IPS-18c (cell line): ENCODE data around the gene FOXM1.

Experiments used
- H3K4me3 ChIP-seq: 2 replicates; pipeline ENCODE4 v1.7.0; 2013; ENCODE audit warnings: low read depth, mild to moderate bottlenecking, low read length, moderate library complexity; ENCODE audit not compliant: insufficient read depth
- H3K9me3 ChIP-seq: one replicate; pipeline ENCODE4 v1.6.1; 2013; ENCODE audit warnings: mild to moderate bottlenecking, low read length, moderate library complexity; ENCODE audit not compliant: control insufficient read depth, insufficient read depth

Gene FOXM1

DNA sequence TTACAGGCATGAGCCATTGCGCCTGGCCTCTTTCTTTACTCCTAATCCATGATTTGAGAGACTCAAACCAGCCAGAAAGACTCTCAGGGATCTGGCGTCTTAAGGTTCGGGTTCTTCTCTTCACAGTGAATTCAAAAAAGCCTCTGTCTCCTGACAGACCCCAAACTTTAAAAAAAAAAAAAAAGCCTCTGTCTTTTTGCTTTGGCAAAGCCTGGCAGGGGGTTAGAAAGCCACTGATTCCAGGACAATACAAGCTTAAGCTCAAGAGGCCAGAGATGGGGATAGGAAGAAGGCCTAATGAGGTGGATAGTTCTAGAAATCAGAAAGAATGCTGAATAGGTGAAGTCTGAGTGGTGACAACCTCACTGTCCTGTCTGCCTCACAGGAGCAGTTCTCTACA is 50.9 kb downstream of the FOXM1 start:
- Histone ChIP-seq H3K9me3 (no peaks in the 10 kb centered on the region), H3K4me3 (no peak overlapping the region)

DNA sequence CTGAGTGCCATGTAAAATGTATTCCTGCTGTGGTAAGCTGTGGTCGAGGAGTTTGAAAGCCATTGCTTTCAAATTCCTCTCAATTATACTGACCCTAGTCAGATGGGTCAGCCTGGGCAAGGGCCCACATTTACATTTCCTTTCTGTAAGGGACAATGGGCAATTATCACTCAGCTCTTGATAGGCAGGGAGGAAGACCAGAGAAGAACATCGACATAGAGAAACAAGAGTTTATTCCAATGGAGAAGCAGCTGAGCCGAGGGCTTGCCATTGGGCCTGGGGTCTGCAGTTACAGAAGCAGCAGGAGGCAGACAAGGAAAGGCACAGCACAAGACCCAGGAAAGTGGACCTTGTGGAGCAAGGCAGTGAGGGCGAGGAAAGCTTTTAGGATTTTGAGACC is 51.8 kb downstream of the FOXM1 start:
- Histone ChIP-seq H3K4me3 (no peak overlapping the region), H3K9me3 (no peaks in the 10 kb centered on the region)

DNA sequence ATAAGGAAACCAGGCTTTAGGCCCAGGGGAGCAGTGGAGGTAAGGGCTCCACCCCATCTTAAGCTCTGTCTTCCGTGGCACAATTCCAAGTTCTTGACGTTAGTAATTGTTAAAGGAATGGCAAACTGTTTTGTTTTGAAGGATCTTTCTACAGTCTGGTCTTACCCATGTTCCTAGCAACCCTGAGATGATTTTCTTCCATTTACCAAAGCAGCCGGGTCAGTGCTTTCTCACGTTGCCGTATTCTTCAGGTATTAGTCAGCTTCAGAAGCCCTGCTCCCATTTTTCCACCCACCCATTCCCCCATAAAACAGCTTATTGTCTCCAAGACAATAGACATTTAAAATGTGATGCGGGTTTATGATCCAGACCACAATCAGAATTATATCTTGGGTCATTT is 52.4 kb downstream of the FOXM1 start:
- no peaks in the 10 kb centered on the region for H3K9me3 ChIP-seq
- H3K4me3 ChIP-seq = no peak overlapping the region

DNA sequence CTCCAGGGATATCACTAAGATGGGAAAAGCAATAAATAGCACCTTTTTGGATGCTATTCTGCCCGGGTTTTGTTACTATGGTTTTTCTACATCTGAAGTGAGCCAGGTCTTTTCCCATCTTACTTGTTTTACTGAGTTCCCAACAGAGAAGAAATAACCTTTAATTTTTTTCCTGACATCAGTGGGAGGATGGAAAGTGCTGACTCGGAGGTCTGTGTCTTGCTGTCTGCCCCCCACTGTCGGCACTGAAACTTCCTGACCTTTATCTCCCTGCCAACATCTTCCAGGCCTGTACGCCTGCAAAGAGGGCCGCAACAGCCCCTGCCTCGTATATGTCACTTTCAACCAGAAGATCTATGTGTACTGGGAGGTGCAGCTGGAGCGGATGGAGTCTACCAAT is 53.5 kb downstream of the FOXM1 start:
- H3K9me3 ChIP-seq = no peaks in the 10 kb centered on the region
- H3K4me3 ChIP-seq = no peak overlapping the region

DNA sequence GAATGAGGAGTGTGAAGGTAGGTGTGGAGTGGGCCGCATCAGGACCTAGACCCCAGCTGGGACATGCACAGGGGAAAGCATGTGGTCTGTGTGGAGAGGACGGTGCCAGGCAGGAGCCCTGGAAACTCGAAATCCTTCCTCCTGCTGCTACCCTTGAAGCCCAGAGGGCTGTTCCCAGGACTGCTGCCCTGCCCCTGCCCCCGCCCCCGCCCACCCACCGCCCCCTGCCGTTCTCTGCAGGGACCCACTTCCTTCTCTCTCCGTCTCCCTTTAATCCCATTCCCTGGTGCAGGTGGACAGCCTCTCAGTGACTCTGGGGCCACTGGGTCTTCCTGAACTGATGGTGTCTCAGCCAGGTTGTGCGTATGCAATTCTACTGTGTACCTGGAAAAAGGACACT is 56.5 kb downstream of the FOXM1 start:
- Histone ChIP-seq H3K9me3 (no peaks in the 10 kb centered on the region), H3K4me3 (no peak overlapping the region)

DNA sequence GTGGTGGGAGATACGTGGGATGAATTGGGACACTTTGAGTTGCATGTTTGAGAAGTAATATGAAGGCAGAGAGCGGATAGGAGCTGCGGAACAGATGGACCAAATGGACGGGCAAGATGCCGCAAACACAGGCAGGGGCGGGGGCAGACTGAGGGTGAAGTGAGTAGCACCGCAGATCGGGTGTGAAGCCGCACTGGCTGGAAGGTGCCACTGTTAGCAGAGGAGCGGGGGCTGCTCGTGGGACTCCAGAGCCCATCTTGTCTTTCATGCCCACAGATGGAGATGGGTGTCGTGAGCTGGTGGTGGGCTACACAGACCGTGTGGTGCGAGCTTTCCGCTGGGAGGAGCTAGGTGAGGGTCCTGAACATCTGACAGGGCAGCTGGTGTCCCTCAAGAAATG is 57.2 kb downstream of the FOXM1 start:
- H3K4me3 ChIP-seq = no peak overlapping the region

DNA sequence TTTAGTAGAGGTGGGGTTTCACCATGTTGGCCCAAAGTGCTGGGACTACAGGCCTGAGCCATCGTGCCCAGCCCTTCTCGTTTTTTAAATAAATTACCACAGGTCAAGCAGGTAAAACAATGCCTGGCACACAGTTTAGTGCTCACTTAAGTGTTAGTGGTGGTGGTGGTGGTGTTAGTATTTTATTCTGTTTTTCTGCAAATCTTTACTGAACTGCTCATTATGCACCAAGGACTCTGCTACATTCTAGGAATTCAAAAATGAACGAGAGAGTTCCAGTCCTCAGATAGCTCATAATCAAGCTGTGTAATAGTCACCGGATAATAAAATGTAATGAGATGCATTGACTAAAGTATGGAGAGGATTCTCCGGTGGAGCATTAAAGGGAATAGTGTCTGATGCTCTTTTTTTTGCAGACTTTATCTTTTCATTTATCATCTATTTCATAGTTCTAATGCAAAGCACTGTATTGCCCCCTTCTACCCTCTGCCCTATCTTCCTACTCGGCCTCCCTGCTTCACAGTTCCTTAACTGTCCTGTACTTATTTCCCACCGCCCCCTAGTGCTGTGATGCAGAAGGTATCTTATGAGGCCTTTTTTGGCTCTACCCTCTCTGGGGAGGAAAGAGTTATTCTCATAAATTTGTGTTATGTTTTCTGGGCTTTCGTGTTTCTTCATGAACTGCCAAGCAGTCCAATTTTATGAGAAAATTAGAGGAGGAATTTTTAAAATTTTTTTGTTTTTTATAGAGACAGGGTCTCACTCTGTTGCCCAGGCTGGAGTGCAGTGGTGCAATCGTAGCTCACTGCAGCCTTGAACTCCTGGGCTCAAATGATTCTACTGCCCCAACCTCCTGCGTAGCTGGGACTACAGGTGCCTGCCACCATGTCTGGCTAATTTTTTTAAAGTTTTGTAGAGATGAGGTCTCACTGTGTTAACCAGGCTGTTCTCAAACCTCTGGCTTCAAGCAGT is 63.5 kb downstream of the FOXM1 start:
- H3K4me3 ChIP-seq = peak overlapping the region; percentile 86
- H3K9me3 ChIP-seq = no peaks in the 10 kb centered on the region

More for the DNA sequence above, 57.2 kb downstream of the FOXM1 start:
- no peaks in the 10 kb centered on the region for H3K9me3 ChIP-seq

DNA sequence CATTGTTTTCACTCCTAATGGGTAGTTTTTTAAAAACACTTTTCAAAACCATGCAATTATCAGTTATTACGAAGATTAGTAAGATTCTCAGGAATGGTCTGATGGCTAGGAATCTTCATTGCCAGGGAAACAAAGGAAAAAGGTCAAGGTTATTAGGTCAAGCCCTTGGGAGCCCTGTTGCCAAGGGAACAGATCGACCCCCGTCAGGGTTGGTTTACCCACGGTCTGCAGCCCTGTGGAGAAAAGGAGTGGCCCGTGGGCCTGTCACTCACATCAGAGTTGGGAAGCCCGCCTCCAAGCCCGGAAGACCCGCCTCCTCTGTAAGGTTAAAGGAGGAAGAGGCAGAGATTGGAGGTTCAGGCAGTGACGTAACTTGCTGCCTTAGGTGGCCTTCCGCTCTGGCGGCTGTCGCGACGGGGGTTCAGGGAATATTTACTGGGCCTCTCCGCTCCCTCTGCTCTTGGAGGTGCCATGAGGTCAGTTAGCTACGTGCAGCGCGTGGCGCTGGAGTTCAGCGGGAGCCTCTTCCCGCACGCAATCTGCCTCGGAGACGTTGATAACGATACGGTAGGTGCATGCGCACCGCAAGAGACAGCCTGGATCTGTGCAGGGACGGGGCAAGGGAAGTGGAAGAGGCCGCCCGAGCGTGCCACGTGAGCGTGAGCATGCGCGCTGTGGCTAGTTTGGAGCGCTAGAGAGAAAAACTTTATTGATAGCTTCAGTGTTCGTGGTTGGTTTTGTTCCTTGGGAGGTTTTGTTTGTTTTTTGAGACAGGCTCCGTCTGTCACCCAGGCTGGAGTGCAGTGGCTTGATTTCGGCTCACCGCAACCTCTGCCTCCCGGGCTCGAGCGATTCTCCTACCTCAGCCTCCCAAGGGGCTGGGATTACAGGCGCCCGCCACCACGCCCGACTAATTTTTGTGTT is 64.4 kb downstream of the FOXM1 start, which contains the start of gene ITFG2:
ITFG2 (plus strand) TSS at position 379 of the 924 bp plus-strand sequence; CDS start at position 472, 93 bp downstream.
- Histone ChIP-seq H3K4me3 (peak within 1 kb of the TSS; percentile 86), H3K9me3 (no peaks in the 10 kb centered on the region)

DNA sequence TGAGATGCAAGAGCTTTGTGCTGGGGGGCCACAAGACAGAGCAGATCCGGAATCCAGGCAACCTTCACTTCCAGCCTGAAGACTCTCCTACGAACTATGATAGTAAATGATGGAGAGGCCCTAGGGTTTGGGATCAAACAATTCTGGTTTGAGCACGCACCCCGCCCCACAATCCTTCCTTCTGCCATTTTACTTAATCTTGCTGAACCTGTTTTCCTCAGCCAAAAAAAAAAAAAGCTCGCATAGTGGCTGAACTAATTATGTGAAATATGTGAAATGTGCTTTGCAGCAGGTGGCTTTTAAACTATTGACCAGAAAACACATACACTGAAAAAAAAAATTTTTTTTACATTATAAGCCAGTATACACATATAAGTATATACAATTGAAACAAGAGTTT is 65.2 kb downstream of the FOXM1 start:
- Histone ChIP-seq H3K4me3 (no peak overlapping the region), H3K9me3 (no peaks in the 10 kb centered on the region)
